Sigmoid colon (tissue), 7 donors: ENCODE results near the gene ANKRD13D. TPM values are rescaled to one million over a fixed set of nuclear protein-coding genes. Genes with fewer than 3 reads are reported as not detected.
"Not testable (repeated sequence)": the region's sequence is repeated elsewhere in the genome, so short reads cannot be mapped to it uniquely, and the experiment has no call there.

Experiments
- DNase-seq: peaks from one replicate; pipeline ENCODE4 v3.0.0-alpha.2; 2019
- H3K27ac ChIP-seq, 4 donors: fragments of 200-600 bp; sonication (generic); one replicate each; pipeline ENCODE4 v1.5.1; 2016 to 2019; ENCODE audit warnings: mild to moderate bottlenecking in 1 of 4
- H3K27me3 ChIP-seq, 3 donors: fragments of 200-600 bp; sonication (generic); one replicate each; pipeline ENCODE4 v1.5.1; 2019; ENCODE audit warnings: mild to moderate bottlenecking in 1 of 3
- H3K36me3 ChIP-seq, 4 donors: fragments of 200-600 bp; sonication (generic); one replicate each; pipeline ENCODE4 v1.5.1; 2016 to 2019
- H3K4me1 ChIP-seq, 4 donors: fragments of 200-600 bp; sonication (generic); one replicate each; pipeline ENCODE4 v1.5.1; 2017 to 2019
- H3K4me3 ChIP-seq, 4 donors: fragments of 200-600 bp; sonication (generic); one replicate each; pipeline ENCODE4 v1.5.1; 2017 to 2019; ENCODE audit warnings: mild to moderate bottlenecking in 2 of 4, moderate library complexity in 1 of 4
- H3K9me3 ChIP-seq, 4 donors: fragments of 200-600 bp in 3 of 4; sonication (generic) in 3 of 4; one replicate each; pipeline versions ENCODE4 v1.5.1 to v1.6.1; 2013 to 2019
- EP300 ChIP-seq, 4 donors: sonication (generic); formaldehyde crosslinking; IDR thresholded peaks; one replicate each; pipeline ENCODE4 v1.6.1; 2017; ENCODE audit warnings: antibody characterized with exemption in 4 of 4
- POLR2A ChIP-seq, 2 donors: fragments of 450-650 bp; IDR thresholded peaks; one replicate each; pipeline ENCODE4 v1.6.1; 2016; ENCODE audit warnings: antibody characterized with exemption in 2 of 2, mild to moderate bottlenecking in 2 of 2, moderate library complexity in 2 of 2
- POLR2AphosphoS5 ChIP-seq, 4 donors: sonication (generic); formaldehyde crosslinking; IDR thresholded peaks; one replicate each; pipeline ENCODE4 v1.6.1; 2017; ENCODE audit warnings: antibody characterized with exemption in 4 of 4
- WGBS, 2 donors: extraction: QIAGEN DNeasy Blood & Tissue Kit; methylation state at CpG; one replicate each; pipeline ENCODE4 v1.1.7; 2013; 5-methylcytosine and 5-hydroxymethylcytosine counted together
- intact Hi-C: fragments of 100-400 bp; cut with DNase I; formaldehyde crosslinking; loops from one replicate; pipeline ENCODE4 v1.15.1; 2023
- polyA plus RNA-seq, 3 donors: library from polyadenylated mRNA; stranded (reverse); fragments of 200-250 nt; gene quantifications; one replicate each; pipeline ENCODE4 v1.2.3, GENCODE V29; 2013
- total RNA-seq, 4 donors: library from RNA; depleted of rRNA; stranded (reverse); fragments of >200 nt; gene quantifications; one replicate each; pipeline ENCODE4 v1.1.0, GENCODE V29; 2016
- TF ChIP-seq, protein P1 (sequence below), 4 experiments: fragments of 450-650 bp in 3 of 4; fragments of 200-600 bp in 1 of 4; IDR thresholded peaks; one replicate each; pipeline ENCODE4 v1.5.1; 2016 to 2019; ENCODE audit warnings: antibody characterized with exemption in 4 of 4, mild to moderate bottlenecking in 3 of 4, moderate library complexity in 2 of 4
- donor health status: healthy with polysubstance abuse.
- donor health status: Bipolar disorder and iron deficiency.
- donor health status: healthy.

The ANKRD13D gene
- total and polyA plus RNA-seq, 7 donors = 9.0 to 45.7 (median 24.0) TPM

GRCh38 chr11:67315325-67315909 lies 26.3 kb downstream of the ANKRD13D start:
- no peak for DNase-seq
- intact Hi-C loops = loop anchor here (5.0 kb wide), 1 partner anchor 233 kb away; no protein-coding TSS in a partner anchor

GRCh38 chr11:67316882-67317204 lies 27.7 kb downstream of the ANKRD13D start:
- no peak for DNase-seq
- peaks cover 0 to 34% (median 26%) of the 10 kb centered on the region in 4 donors for H3K4me1 ChIP-seq
- intact Hi-C loops = loop anchor here (1.0 to 5.0 kb wide), 3 partner anchors 28 to 235 kb away; partner anchors contain the start of genes ANKRD13D and GRK2
- peak overlapping the region; percentile 53 to 80 (median 72) for H3K4me3 ChIP-seq
- peak overlapping the region; percentile 85 to 98 (median 90) for H3K27ac ChIP-seq
- no peaks in the 10 kb centered on the region for H3K27me3 ChIP-seq
- H3K9me3 ChIP-seq = no peaks in the 10 kb centered on the region
- no peak for TF ChIP-seq POLR2A (IDR thresholded peaks at IDR 0.05)
- no peak for TF ChIP-seq POLR2AphosphoS5 (IDR thresholded peaks at IDR 0.05)
- TF ChIP-seq, protein P1, sequence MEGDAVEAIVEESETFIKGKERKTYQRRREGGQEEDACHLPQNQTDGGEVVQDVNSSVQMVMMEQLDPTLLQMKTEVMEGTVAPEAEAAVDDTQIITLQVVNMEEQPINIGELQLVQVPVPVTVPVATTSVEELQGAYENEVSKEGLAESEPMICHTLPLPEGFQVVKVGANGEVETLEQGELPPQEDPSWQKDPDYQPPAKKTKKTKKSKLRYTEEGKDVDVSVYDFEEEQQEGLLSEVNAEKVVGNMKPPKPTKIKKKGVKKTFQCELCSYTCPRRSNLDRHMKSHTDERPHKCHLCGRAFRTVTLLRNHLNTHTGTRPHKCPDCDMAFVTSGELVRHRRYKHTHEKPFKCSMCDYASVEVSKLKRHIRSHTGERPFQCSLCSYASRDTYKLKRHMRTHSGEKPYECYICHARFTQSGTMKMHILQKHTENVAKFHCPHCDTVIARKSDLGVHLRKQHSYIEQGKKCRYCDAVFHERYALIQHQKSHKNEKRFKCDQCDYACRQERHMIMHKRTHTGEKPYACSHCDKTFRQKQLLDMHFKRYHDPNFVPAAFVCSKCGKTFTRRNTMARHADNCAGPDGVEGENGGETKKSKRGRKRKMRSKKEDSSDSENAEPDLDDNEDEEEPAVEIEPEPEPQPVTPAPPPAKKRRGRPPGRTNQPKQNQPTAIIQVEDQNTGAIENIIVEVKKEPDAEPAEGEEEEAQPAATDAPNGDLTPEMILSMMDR (IDR thresholded peaks at IDR 0.05) = no peak
- TF ChIP-seq EP300 (IDR thresholded peaks at IDR 0.05) = no peak
- no peaks in the 10 kb centered on the region for H3K36me3 ChIP-seq
- WGBS, 2 donors = 1% methylated on average over 10 of the region's 10 CpGs

More at GRCh38 chr11:67315325-67315909, 26.3 kb downstream of the ANKRD13D start:
- Histone ChIP-seq H3K9me3 (no peaks in the 10 kb centered on the region), H3K4me1 (peaks cover 0 to 29% (median 25%) of the 10 kb centered on the region in 4 donors), H3K27ac (no peak overlapping the region), H3K36me3 (peaks cover 0 to 4% (median 0%) of the 10 kb centered on the region in 4 donors), H3K4me3 (no peak overlapping the region), H3K27me3 (no peaks in the 10 kb centered on the region)
- 83 to 87% methylated on average over 9 of the region's 9 CpGs for WGBS, 2 donors
- TF ChIP-seq EP300 (IDR thresholded peaks at IDR 0.05) = no peak
- TF ChIP-seq POLR2AphosphoS5 (IDR thresholded peaks at IDR 0.05) = no peak
- TF ChIP-seq POLR2A (IDR thresholded peaks at IDR 0.05) = no peak
- TF ChIP-seq, protein P1 (IDR thresholded peaks at IDR 0.05) = no peak

DNA sequence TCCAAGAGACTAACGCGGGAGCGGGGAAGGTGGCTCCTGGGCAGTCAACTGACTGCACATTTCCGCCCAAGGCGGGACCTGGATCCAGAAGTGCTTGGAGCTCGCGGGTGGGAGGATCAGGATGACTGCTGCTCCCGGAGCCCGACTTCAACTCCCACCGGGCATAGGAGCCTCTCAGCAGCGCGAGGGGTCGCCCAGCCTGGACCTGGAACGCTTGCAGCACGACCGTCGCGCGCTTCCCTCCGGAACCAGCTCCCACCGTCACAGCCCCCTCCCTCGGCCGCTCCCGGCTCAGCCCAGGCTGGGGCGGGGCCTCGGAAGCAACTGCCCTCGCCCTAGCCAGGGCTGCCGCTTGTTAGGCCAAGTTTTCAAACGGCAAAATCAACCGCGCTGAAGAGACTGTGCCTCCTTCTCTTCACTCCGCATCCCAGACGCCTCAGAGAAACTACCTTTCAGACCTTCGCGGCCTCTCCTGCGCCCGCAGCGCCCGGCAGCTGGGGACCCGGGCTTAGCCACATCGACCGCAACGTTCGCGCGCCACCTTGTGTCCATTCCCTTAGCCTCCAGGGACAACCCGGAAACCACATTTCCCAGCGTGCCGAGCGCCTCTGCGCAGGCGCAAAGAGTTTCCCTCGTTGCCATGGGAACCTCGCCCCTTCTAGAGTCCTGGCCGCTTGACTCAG lies 28.2 kb downstream of the ANKRD13D start:
- intact Hi-C loops = loop anchor here (1.0 to 5.0 kb wide), 3 partner anchors 29 to 235 kb away; partner anchors contain the start of genes ANKRD13D and GRK2
- H3K36me3 ChIP-seq = no peaks in the 10 kb centered on the region
- 0% methylated on average over 55 of the region's 55 CpGs for WGBS, 2 donors

DNA sequence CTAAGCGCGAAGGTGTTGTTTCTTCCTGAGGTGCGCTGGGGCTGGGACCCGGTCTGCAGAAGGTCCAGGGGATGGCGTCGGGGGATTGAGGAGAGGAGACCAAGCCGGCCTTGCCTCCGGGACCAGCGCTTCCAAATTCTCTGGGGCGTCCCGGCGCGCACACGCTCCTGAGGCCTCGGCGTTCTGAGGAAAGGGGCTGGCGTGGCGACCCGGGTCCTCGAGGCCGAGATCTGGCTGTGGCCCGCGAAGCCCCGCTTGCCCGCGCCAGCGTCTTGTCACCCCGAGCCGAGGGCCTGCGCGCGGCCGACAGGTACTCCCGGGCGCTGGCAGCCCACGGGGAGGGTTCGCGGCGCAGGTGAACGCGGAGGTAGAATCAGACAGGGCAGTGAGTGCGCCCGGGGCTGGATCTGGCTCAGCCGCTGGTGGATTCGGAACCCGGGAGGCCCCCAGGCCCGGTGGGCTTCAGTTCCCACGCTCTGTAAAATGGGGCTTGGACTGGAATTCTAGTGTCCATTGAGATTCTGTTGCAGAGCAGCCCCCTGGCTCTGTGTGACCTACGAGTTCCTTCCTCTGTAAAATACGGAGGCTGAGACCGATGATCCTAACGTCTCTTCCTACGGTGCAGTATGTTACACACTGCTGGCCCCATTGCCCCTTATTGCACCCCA lies 28.9 kb downstream of the ANKRD13D start:
- H3K27me3 ChIP-seq = no peaks in the 10 kb centered on the region
- H3K4me1 ChIP-seq = peaks cover 0 to 34% (median 26%) of the 10 kb centered on the region in 4 donors
- H3K36me3 ChIP-seq = no peaks in the 10 kb centered on the region
- WGBS, 2 donors = 0 to 1% methylated on average over 53 of the region's 53 CpGs
- intact Hi-C loops = loop anchor here (1.0 to 5.0 kb wide), 3 partner anchors 29 to 236 kb away; partner anchors contain the start of genes ANKRD13D and GRK2
- DNase-seq = no peak
- H3K9me3 ChIP-seq = no peaks in the 10 kb centered on the region
- peak overlapping the region; percentile 53 to 80 (median 72) for H3K4me3 ChIP-seq
- TF ChIP-seq POLR2A (IDR thresholded peaks at IDR 0.05) (no peak), EP300 (IDR thresholded peaks at IDR 0.05) (no peak), POLR2AphosphoS5 (IDR thresholded peaks at IDR 0.05) (no peak)
- TF ChIP-seq, protein P1 (IDR thresholded peaks at IDR 0.05) = no peak
- H3K27ac ChIP-seq = peak overlapping the region; percentile 85 to 98 (median 90)

More for the DNA sequence above, 28.2 kb downstream of the ANKRD13D start:
- H3K9me3 ChIP-seq = no peaks in the 10 kb centered on the region
- peak overlapping the region; percentile 85 to 98 (median 90) for H3K27ac ChIP-seq
- peak overlapping the region; percentile 53 to 80 (median 72) for H3K4me3 ChIP-seq
- peaks cover 0 to 34% (median 26%) of the 10 kb centered on the region in 4 donors for H3K4me1 ChIP-seq
- peak; percentile 97 for DNase-seq
- H3K27me3 ChIP-seq = no peaks in the 10 kb centered on the region
- TF ChIP-seq, protein P1 (IDR thresholded peaks at IDR 0.05) = peak; percentile 94 to 100 (median 98)
- TF ChIP-seq POLR2A (IDR thresholded peaks at IDR 0.05) = peak in 1 of 2 donors; percentile 83
- peak; percentile 19 to 78 (median 51) for TF ChIP-seq POLR2AphosphoS5 (IDR thresholded peaks at IDR 0.05)
- TF ChIP-seq EP300 (IDR thresholded peaks at IDR 0.05) = no peak

- H3K9me3 ChIP-seq, H3K4me3 ChIP-seq, DNase-seq, H3K27ac ChIP-seq, H3K27me3 ChIP-seq, H3K36me3 ChIP-seq: not testable (repeated sequence)
- intact Hi-C loops = loop anchor here (5.0 kb wide), 1 partner anchor 237 kb away; no protein-coding TSS in a partner anchor
- H3K4me1 ChIP-seq = peaks cover 0 to 34% (median 26%) of the 10 kb centered on the region in 4 donors
- 77 to 91% methylated on average over 12 of the region's 12 CpGs for WGBS, 2 donors
These were observed 29.8 kb downstream of the ANKRD13D start for GRCh38 chr11:67318876-67319275.
